GM19452 (cell line): ENCODE data around the gene SLC52A3.
"Not testable (repeated sequence)": the region's sequence is repeated elsewhere in the genome, so short reads cannot be mapped to it uniquely, and the experiment has no call there.

Source experiments
- ATAC-seq: cut with Tn5 transposase; IDR thresholded peaks from one replicate; pipeline ENCODE4 v1.9.1; 2021; ENCODE audit not compliant: unreplicated experiment

SLC52A3 gene

GRCh38 chr20:730005-730404, 38.3 kb downstream of the SLC52A3 start:
- no peak for ATAC-seq

GRCh38 chr20:728256-728944, 39.9 kb downstream of the SLC52A3 start:
- ATAC-seq = no peak

GRCh38 chr20:726160-726559, 42.1 kb downstream of the SLC52A3 start:
- ATAC-seq = no peak

- ATAC-seq = no peak
These were observed 42.8 kb downstream of the SLC52A3 start for GRCh38 chr20:725491-725890.

- ATAC-seq = not testable (repeated sequence)
These were observed 43.5 kb downstream of the SLC52A3 start for GRCh38 chr20:724797-725196.

GRCh38 chr20:723756-724155, 44.5 kb downstream of the SLC52A3 start:
- no peak for ATAC-seq

GRCh38 chr20:722822-723644, 45.3 kb downstream of the SLC52A3 start:
- ATAC-seq = no peak

- ATAC-seq = no peak
These were observed 46.4 kb downstream of the SLC52A3 start for GRCh38 chr20:721876-722275.

- ATAC-seq = no peak
These were observed 48.5 kb downstream of the SLC52A3 start for GRCh38 chr20:719816-720215.

- ATAC-seq = no peak
These were observed 49.2 kb downstream of the SLC52A3 start for GRCh38 chr20:719068-719467.

GRCh38 chr20:717832-718231, 50.5 kb downstream of the SLC52A3 start:
- ATAC-seq = no peak

GRCh38 chr20:717271-717670, 51.0 kb downstream of the SLC52A3 start:
- no peak for ATAC-seq

- no peak for ATAC-seq
These were observed 53.8 kb downstream of the SLC52A3 start for GRCh38 chr20:714453-714852.

GRCh38 chr20:711576-711975, 56.7 kb downstream of the SLC52A3 start:
- ATAC-seq = no peak

- no peak for ATAC-seq
These were observed 57.4 kb downstream of the SLC52A3 start for GRCh38 chr20:710780-711450.
